GM18508 (cell line): ENCODE measurements around the gene ADGRL1.

Source experiments
- ATAC-seq: cut with Tn5 transposase; IDR thresholded peaks from one replicate; pipeline ENCODE4 v1.9.1; 2021; ENCODE audit warnings: moderate number of reproducible peaks; ENCODE audit not compliant: insufficient read depth, unreplicated experiment

The ADGRL1 gene

GRCh38 chr19:14164724-14165493, 41.1 kb downstream of the ADGRL1 start:
- ATAC-seq: no peak

- no peak for ATAC-seq
Observed at GRCh38 chr19:14164082-14164481, 41.9 kb downstream of the ADGRL1 start.

- no peak for ATAC-seq
Observed at GRCh38 chr19:14162871-14163297, 43.1 kb downstream of the ADGRL1 start.

GRCh38 chr19:14161305-14161704, 44.7 kb downstream of the ADGRL1 start:
- ATAC-seq: no peak

GRCh38 chr19:14160017-14160703, 45.8 kb downstream of the ADGRL1 start:
- no peak for ATAC-seq

- no peak for ATAC-seq
Observed at GRCh38 chr19:14159059-14159458, 46.9 kb downstream of the ADGRL1 start.

GRCh38 chr19:14158276-14159023, 47.5 kb downstream of the ADGRL1 start:
- no peak for ATAC-seq

GRCh38 chr19:14156971-14157717, 48.8 kb downstream of the ADGRL1 start:
- ATAC-seq: no peak

- no peak for ATAC-seq
Observed at GRCh38 chr19:14156122-14156521, 49.8 kb downstream of the ADGRL1 start.

GRCh38 chr19:14155371-14155770, 50.6 kb downstream of the ADGRL1 start:
- ATAC-seq: no peak

- ATAC-seq: no peak
Observed at GRCh38 chr19:14152713-14153112, 53.3 kb downstream of the ADGRL1 start.

- ATAC-seq: no peak
Observed at GRCh38 chr19:14150770-14151661, 55.0 kb downstream of the ADGRL1 start.

GRCh38 chr19:14150041-14150769, 55.8 kb downstream of the ADGRL1 start:
- ATAC-seq: no peak

- no peak for ATAC-seq
Observed at GRCh38 chr19:14149509-14149994, 56.4 kb downstream of the ADGRL1 start.

- ATAC-seq: no peak
Observed at GRCh38 chr19:14148751-14149410, 57.1 kb downstream of the ADGRL1 start.

- no peak for ATAC-seq
Observed at GRCh38 chr19:14147797-14148605, 58.0 kb downstream of the ADGRL1 start.

- ATAC-seq: no peak
Observed at GRCh38 chr19:14146789-14147216, 59.2 kb downstream of the ADGRL1 start.
